Inflammatory macrophage treated with lipopolysaccharide for 1 hour (primary cell): ENCODE measurements around the gene VPS35L.
"Not testable (repeated sequence)": the region's sequence is repeated elsewhere in the genome, so short reads cannot be mapped to it uniquely, and the experiment has no call there.

Experiments
- DNase-seq, 2 donors: peaks; one replicate each; pipeline ENCODE4 v3.0.0-alpha.2; 2020 to 2022

The VPS35L gene

GRCh38 chr16:19655242-19655777 lies 99.8 kb downstream of the VPS35L start:
- DNase-seq = no peak

DNA sequence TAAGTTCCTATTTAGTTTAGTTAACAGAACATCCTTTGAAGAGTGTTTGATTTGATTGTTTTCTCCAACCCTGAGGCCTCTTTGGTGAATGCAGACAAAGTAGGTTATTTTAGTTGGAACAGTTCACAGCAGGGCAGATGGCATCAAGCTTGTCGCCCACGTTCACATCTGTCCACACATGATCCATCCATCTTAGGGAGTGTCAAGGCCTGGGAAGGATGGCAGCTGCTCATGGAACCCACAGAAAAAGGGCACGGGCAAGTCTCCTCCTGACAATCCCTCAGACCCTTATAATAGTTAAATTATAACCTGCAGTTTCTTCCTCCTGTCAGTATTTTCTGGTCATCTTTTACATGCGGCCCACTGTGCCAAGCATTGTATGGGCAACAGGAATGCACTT lies 102.3 kb downstream of the VPS35L start:
- no peak for DNase-seq

GRCh38 chr16:19659554-19659953 lies 104.1 kb downstream of the VPS35L start:
- no peak for DNase-seq

GRCh38 chr16:19660432-19660831 lies 104.9 kb downstream of the VPS35L start:
- no peak for DNase-seq

DNA sequence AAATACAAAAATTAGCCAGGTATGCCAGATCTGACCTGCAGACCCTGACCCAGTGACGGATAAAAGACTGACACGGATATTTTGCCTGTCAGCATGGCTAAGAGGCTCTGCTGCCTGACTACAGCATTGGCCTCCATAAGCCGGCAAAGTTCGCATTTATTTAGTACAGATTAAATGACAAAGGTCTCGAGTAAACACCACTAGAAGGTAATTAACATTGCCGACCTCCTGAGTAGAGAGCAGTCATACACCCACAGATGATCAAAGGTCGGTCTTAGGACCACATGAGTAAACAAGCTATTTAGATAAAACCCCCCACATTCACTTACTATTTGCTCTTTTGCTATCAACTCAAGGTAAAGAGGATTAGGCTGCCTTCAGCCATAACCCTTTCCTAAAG lies 106.8 kb downstream of the VPS35L start:
- no peak for DNase-seq

GRCh38 chr16:19664166-19664565 lies 108.7 kb downstream of the VPS35L start:
- no peak for DNase-seq

GRCh38 chr16:19665313-19665712 lies 109.8 kb downstream of the VPS35L start:
- DNase-seq = not testable (repeated sequence)

DNA sequence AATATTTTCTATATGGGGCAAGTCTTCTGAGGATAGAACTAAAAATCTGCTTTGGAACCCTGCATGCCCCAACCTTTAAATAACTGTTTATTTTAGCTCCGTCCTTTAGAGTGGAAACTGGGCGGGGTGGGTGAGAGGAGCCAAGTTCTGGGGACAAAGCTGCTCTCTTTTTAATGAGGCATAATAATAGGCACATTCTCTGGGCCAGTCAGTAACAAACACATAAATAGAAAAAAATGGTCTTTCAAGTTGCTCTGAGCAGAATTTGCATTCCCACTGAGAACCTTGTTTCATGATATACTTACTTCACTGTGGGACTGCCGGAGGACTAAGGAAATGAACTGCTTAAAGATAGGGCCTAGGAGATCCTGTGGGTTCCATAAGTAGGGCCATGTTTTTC lies 111.0 kb downstream of the VPS35L start:
- DNase-seq = no peak

DNA sequence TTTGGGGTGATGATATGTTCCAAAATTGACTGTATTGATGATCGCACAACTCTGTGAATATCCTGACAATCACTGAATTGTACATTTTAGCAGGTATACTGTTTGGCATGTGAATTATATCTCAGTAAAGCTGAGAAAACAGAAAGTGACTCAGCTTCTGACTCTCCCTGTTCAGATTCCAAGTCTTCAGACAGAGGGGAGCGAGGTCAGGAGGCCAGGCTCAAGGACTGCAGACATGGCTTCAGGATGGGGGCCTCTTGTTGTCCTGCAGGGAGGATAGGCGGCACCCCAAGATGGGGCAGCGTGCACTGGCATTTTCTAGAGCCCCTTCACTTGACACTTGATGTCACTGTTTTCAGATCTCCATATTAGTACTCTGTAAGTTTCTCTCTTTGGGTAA lies 116.9 kb downstream of the VPS35L start:
- DNase-seq = no peak

DNA sequence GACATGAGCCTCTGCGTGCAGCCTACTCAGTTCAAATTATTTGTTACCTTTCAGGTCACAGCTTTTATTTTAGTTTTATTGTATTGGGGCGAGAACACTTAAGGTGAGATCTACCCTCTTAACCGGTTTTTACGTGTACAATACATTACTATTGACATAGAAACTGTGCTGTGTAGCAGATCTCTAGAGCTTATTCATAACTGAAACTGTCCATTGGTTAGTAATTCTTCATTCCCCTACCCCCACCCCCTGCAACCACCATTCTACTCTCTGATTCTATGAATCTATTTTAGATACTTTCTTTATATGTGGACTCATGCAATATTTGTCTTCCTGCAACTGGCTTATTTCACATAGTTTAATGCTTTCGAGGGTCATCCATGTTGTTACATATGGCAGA lies 119.0 kb downstream of the VPS35L start:
- no peak for DNase-seq

DNA sequence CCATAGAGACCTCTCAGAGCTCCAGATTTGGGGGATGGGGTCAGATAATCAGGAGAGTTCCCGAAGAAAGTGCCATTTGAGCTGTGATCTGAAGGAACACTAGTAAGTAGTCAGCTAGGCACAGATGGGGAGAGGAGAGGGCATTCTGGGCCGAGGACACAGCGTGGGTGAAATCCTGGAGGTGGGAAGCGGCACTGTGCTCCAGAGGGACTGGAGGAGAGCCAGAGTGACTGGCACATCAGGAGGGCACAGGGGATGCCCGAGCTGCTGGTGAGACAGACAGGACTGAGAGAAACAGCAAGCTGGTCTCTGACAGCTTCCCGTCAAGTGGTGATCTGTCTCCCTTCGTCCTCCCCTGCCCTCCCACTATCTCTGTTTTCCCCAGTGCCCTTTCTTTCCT lies 121.9 kb downstream of the VPS35L start:
- DNase-seq = no peak

- no peak for DNase-seq
These were observed 123.3 kb downstream of the VPS35L start for GRCh38 chr16:19678804-19679203.

GRCh38 chr16:19679281-19679680 lies 123.8 kb downstream of the VPS35L start:
- DNase-seq = not testable (repeated sequence)

GRCh38 chr16:19680881-19681340 lies 125.4 kb downstream of the VPS35L start:
- no peak for DNase-seq

DNA sequence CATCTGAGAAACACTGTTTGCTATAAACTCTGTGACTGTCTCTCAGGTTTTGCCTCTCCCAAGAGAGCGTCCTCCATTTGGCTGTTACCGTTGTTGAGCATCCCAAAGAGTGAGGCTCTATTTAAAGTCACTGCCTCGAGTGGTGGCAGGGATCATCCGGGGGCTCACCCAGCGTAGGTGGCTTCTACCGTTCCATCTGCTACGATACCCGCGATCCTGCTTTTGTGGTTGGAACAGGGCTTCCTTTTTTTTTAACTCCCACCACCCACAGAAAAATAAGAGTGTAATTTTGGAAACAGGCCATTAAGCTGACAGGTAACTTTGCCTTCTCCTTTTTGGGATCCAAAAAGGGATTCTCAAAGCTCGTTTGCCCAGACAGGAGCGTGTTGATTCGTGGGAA lies 126.1 kb downstream of the VPS35L start:
- DNase-seq = no peak

DNA sequence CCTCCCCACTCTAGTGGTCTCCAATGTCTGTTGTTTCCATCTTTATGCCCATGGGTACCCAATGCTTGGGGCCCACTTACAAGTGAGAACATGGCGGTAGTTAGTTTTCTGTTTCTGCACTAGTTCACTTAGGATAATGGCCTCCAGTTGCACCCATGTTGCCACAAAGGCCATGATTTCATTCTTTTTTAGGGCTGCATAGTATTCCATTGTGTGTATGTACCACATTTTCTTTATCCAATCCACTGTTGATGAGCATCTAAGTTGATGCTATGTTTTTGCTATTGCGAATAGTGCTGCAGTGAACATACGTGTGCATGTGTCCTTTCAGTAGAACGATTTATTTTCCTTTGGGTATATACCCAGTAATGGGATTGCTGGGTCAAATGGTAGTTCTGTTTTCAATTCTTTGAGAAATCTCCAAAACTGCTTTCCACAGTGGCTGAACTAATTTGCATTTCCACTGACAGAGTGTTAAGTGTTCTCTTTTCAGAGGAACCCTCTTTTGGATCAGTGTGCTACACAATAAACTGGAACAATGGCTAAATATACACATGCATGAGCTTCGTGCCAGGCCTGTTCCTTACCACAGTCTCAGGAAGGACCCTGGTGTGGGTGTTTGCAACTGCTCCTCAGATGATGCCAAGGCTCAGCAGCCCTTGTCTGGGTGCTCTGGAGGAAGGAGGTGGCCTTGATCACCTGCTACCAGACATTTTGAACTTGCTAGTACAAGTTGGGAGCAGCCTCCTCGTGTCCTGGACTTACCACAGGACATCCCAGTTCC lies 128.1 kb downstream of the VPS35L start:
- no peak for DNase-seq

DNA sequence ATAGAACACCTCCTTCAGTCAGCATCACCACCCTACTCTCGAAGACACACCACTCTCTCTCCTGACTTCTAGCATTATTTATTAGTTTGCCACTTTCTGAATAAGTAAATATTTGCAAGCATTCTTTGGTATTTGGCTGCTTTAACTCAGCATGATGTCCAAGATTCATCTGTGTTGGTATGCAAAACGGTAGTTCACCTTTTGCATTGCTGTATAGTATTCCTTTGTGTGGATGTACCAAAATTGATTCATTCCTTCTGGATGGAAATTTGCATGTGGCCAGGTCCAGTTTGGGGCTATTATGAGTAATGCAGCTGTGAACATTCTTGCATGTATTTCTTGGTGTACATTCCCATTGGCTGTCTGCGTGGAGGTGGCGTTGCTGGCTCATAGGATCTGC lies 129.7 kb downstream of the VPS35L start:
- no peak for DNase-seq

GRCh38 chr16:19687279-19687678 lies 131.8 kb downstream of the VPS35L start:
- DNase-seq = no peak

DNA sequence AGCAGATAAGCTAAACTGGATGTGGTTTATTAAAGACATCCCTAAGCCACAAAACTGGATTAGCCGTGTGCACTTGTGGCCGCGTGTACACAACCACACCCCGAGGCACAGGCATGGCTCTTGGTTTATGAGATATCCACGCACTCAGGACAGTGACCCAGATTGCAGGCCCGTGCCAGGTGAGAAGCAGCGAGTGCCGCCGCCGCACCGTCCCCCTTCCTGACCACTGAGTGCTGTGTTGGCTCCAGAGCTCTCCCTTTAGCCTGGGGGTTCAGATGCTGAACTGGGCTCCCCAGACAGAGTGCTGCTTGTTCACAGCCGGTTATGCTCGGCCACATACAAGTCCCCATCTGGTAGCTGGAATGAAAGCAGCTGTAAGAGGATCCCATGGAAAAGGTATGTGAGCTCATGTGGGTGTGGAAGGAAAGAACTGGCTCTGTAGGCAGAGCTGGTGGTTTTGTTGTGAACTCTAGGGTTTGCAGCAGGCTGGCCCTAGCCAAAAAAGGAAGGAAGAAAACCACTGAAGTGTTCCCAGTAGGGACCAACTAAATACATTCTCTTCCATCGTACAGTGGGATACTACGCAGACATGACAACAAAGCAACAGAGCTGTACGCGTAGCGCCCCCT lies 133.0 kb downstream of the VPS35L start:
- DNase-seq = no peak

- DNase-seq = no peak
These were observed 133.8 kb downstream of the VPS35L start for GRCh38 chr16:19689342-19689741.

- DNase-seq = peak in 1 of 2 donors; percentile 20
These were observed 134.7 kb downstream of the VPS35L start for GRCh38 chr16:19690196-19690595.

DNA sequence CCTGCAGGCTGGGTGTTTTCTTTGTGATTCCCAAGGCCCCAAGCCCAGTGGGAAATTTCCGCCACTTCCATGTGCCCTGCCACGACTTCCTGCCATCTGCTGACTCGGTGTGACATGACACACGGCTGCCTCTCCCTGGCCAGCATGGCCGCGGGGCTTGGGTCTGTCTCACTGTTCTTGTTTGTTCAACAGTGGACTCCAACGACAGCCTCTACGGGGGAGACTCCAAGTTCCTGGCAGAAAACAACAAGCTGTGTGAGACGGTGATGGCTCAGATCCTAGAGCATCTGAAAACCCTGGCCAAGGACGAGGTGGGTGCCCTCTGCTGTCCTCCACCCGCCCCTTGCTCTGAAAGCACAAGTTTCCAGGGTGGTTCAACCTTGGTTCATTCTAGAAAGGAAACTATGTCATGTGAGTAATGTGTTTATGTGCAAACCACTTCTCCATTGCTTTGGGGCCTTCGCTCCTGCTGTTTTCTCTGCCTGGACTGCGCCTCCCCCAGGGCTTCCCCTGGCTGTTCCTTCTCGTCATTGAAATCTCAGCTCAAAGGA lies 135.7 kb downstream of the VPS35L start:
- DNase-seq = peak; percentile 30 to 49

GRCh38 chr16:19694989-19695388 lies 139.5 kb downstream of the VPS35L start:
- DNase-seq = no peak

DNA sequence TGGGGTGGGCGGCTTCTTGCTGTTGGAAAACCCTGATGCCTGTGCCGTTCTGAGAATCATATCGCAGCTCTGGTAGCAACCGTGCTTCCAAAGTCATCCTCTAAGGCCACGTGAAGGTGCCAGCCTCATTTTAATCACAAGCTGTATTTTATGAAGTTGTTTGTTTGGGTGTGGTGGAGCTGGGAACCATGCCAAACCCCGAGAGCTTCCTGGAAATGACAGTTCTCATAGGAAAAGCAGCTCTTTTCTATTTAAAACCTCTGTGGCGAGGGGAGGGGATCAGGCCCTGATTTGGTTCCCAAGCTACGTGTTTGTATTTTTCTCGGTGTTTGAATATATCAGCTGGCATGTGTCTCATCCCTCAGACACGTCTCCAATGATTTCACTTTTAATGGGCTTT lies 140.8 kb downstream of the VPS35L start:
- DNase-seq = peak in 1 of 2 donors; percentile 42
